ENCODE measurements around the gene SEC31A.
"Not testable (repeated sequence)": the region's sequence is repeated elsewhere in the genome, so short reads cannot be mapped to it uniquely, and the experiment has no call there.

The SEC31A gene

DNA sequence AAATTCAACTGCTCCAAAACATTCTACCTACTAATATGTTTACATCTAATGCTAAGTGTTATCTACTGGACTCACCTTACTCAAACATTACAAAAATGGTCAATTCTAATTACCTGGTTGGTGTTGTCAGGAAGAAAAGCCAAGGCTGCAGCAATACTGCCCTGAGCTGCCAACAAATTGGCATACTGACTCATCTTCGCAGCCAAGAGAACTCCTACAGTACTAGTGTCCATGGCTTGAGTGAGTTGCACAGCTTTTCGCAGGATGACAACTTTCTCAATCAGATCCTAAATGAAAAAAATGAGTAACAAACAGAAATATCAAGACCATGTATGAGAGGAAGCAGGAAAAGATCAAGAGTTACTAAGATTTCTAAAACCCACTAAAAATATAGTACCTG is 39.6 kb downstream of the SEC31A start:
- TF ChIP-seq, protein P1, sequence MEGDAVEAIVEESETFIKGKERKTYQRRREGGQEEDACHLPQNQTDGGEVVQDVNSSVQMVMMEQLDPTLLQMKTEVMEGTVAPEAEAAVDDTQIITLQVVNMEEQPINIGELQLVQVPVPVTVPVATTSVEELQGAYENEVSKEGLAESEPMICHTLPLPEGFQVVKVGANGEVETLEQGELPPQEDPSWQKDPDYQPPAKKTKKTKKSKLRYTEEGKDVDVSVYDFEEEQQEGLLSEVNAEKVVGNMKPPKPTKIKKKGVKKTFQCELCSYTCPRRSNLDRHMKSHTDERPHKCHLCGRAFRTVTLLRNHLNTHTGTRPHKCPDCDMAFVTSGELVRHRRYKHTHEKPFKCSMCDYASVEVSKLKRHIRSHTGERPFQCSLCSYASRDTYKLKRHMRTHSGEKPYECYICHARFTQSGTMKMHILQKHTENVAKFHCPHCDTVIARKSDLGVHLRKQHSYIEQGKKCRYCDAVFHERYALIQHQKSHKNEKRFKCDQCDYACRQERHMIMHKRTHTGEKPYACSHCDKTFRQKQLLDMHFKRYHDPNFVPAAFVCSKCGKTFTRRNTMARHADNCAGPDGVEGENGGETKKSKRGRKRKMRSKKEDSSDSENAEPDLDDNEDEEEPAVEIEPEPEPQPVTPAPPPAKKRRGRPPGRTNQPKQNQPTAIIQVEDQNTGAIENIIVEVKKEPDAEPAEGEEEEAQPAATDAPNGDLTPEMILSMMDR (conservative IDR thresholded peaks at IDR 0.05) = no peak
- no peak for TF ChIP-seq ZFX (IDR thresholded peaks at IDR 0.05)
- H3K27ac ChIP-seq = no peak overlapping the region

DNA sequence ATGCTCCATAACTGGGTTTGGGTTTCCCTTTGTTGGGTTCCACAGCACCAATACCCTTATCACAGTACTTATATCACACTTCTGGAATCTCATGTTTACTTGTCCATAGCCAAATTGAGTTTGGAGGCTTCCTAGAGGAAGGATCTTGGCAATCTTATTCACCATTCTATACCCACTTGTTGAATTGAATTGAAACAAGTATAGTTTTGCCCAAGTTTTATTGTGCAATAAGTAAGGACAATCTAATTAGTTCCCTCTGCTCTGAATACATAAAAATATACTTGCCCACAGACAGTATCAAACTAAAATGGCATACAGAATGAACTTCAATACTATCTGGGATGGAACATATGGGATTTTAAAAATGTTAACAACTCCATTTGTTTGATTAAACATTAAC is 40.3 kb downstream of the SEC31A start:
- TF ChIP-seq, protein P1 (conservative IDR thresholded peaks at IDR 0.05) = no peak
- no peak for TF ChIP-seq ZFX (IDR thresholded peaks at IDR 0.05)
- H3K27ac ChIP-seq = no peak overlapping the region

DNA sequence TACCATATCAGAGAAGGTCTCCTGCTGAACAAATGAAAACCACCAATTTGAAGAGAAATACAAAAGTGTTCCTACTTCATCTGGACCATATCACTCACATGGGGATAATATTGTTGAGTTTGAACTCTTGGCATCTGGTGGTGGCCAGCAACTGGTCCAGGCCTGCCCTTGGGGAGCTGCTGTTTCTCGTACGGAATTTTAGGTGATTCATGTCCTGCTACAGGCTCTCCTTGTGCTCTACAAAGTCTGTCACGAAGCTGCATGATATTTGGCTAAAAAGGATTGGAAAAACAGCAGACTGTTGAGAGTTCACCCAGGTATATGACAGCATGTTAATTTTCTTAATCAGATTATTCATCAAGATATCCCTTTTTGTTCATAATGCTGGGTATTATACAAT is 42.2 kb downstream of the SEC31A start:
- H3K27ac ChIP-seq = no peak overlapping the region
- TF ChIP-seq, protein P1 (conservative IDR thresholded peaks at IDR 0.05) = no peak
- TF ChIP-seq ZFX (IDR thresholded peaks at IDR 0.05) = no peak

DNA sequence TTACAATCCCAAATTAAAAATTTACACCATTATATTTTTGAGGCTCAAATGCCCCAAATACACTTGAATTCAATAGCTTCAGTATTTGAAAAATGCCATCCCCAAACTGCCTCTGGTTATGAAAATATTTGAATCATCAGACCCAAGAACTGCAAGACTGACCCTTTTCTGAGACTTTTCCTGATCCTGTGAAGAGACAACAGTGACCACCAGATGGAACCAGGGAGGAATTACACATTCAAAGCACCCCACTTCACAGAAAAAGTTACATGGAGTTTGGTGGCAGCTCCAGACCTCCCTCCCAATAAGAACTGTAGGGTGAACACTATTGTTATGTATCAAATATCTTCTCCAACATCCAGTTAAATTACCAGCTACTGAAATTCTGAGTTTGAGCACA is 48.4 kb downstream of the SEC31A start:
- no peak for TF ChIP-seq ZFX (IDR thresholded peaks at IDR 0.05)
- TF ChIP-seq, protein P1 (conservative IDR thresholded peaks at IDR 0.05) = peak; percentile 18; the same call in 1 of the 2 replicates
- H3K27ac ChIP-seq = no peak overlapping the region

DNA sequence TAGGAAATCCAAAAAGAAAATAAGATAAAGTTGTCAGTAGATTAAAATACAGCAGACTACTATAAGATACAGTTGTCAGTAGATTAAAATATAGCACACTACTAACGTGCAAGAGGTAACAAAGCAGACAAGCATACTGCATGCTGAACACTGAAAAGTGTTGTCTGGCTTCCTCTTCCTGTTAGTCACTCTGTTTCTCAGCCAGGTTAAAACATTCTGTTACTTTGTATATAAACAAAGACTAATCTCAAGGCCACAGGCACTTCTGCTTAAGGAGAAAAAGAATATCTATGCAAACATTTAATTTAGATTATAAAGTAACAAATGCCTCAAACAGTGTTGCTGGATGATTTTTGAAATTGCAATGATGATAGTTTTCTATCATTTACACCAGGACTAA is 51.3 kb downstream of the SEC31A start:
- H3K27ac ChIP-seq = no peak overlapping the region
- TF ChIP-seq, protein P1 (conservative IDR thresholded peaks at IDR 0.05) = no peak
- TF ChIP-seq ZFX (IDR thresholded peaks at IDR 0.05) = no peak

DNA sequence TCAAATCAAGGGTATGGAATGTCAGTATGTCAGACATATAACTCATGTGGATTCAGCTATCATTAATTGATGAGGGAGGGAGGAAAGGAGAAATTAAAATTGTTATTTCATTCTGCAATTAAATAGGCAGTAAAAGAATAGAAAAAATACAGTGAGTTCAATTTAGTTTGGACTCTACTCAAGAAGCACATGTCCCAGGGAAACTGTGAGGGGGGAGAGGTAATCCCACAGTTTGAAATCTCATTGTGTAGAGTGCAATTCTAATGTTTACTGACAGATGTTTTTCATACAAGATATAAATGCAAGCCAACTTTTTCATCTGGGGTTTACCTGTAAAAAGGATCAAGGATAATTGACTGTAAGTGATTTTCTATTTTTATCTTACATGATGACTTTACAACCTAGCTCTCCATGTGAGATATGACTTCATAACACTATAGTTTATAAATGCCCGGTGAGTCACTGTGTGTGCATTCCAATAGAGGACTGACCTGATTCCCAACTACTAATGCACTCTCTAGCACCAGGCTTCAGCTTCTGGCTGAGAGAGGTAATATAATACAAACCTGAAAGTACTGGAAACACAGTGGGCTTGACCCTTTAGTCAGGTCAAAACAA is 57.1 kb downstream of the SEC31A start:
- TF ChIP-seq, protein P1 (conservative IDR thresholded peaks at IDR 0.05) = no peak
- no peak for TF ChIP-seq ZFX (IDR thresholded peaks at IDR 0.05)
- H3K27ac ChIP-seq = no peak overlapping the region

DNA sequence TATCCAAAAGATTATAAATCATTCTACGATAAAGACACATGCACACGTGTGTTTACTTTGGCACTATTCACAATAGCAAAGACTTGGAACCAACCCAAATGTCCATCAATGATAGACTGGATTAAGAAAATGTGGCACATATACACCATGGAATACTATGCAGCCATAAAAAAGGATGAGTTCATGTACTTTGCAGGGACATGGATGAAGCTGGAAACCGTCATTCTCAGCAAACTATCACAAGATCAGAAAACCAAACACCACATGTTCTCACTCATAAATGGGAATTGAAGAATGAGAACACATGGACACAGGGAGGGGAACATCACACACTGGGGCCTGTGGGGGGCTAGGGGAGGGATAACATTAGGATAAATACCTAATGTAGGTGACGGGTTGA is 57.9 kb downstream of the SEC31A start:
- H3K27ac ChIP-seq = not testable (repeated sequence)

DNA sequence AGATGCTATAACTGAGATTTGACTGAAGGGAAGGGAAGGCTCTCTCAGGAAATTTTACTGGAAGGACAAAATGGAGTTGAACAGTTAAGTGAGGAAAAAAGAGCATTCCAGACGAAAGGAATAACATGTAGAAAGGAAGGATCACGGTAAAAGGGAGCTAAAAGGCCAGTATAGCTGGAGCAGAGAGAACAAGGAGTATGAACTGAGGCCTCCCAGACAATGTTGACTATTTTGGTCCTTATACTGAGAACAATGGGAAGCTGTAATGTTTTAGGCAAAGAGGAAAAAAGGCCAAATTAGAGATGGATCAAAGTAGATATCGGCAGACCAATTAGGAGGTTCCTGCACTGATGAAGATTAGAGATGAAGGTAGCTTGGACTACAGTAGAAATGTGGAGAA is 65.5 kb downstream of the SEC31A start:
- no peak overlapping the region for H3K27ac ChIP-seq
- TF ChIP-seq ZFX (IDR thresholded peaks at IDR 0.05) = no peak
- TF ChIP-seq, protein P1 (conservative IDR thresholded peaks at IDR 0.05) = no peak

All from C4-2B (cell line).